Measurements from ENCODE around the gene PTPRN2.

Gene PTPRN2

DNA sequence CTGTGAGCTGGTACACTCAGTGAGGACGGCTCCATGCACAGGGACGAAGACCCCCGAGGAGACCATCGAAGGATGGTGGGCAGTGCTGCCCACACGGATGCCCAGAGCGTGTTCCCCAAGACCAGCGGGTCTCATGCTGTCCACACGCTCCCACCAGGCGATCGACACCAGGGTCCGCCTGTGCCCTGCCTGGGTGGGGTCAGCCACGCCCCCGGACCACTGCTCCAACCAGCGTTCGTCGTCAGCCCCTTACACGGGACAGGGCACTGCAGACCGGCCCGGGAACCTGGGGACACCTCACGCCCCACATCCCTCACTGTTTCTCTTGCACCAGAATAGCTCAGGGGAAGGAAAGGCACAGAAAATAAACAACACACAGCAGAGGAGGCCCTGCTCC is 1027.4 kb downstream of the PTPRN2 start:
- TF ChIP-seq, protein P1, sequence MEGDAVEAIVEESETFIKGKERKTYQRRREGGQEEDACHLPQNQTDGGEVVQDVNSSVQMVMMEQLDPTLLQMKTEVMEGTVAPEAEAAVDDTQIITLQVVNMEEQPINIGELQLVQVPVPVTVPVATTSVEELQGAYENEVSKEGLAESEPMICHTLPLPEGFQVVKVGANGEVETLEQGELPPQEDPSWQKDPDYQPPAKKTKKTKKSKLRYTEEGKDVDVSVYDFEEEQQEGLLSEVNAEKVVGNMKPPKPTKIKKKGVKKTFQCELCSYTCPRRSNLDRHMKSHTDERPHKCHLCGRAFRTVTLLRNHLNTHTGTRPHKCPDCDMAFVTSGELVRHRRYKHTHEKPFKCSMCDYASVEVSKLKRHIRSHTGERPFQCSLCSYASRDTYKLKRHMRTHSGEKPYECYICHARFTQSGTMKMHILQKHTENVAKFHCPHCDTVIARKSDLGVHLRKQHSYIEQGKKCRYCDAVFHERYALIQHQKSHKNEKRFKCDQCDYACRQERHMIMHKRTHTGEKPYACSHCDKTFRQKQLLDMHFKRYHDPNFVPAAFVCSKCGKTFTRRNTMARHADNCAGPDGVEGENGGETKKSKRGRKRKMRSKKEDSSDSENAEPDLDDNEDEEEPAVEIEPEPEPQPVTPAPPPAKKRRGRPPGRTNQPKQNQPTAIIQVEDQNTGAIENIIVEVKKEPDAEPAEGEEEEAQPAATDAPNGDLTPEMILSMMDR (IDR thresholded peaks at IDR 0.05; ENCODE audit: low read depth, low read length, missing control alignments), result no peak
- H3K4me3 ChIP-seq (ENCODE audit: low read depth, low read length), result no peak overlapping the region
- no peak for DNase-seq (ENCODE audit: low read depth)

- TF ChIP-seq, protein P1 (IDR thresholded peaks at IDR 0.05; ENCODE audit: low read depth, low read length, missing control alignments), result no peak
- no peak for DNase-seq (ENCODE audit: low read depth)
- no peak overlapping the region for H3K4me3 ChIP-seq (ENCODE audit: low read depth, low read length)
These were observed 1027.9 kb downstream of the PTPRN2 start for GRCh38 chr7:157559596-157560257.

GRCh38 chr7:157558875-157559595 is 1028.6 kb downstream of the PTPRN2 start:
- H3K4me3 ChIP-seq (ENCODE audit: low read depth, low read length), result no peak overlapping the region
- DNase-seq (ENCODE audit: low read depth), result no peak
- TF ChIP-seq, protein P1 (IDR thresholded peaks at IDR 0.05; ENCODE audit: low read depth, low read length, missing control alignments), result no peak

- TF ChIP-seq, protein P1 (IDR thresholded peaks at IDR 0.05; ENCODE audit: low read depth, low read length, missing control alignments), result no peak
- no peak overlapping the region for H3K4me3 ChIP-seq (ENCODE audit: low read depth, low read length)
- DNase-seq (ENCODE audit: low read depth), result no peak
These were observed 1029.1 kb downstream of the PTPRN2 start for GRCh38 chr7:157558516-157558874.

- TF ChIP-seq, protein P1 (IDR thresholded peaks at IDR 0.05; ENCODE audit: low read depth, low read length, missing control alignments), result no peak
- H3K4me3 ChIP-seq (ENCODE audit: low read depth, low read length), result no peak overlapping the region
These were observed 1029.6 kb downstream of the PTPRN2 start for GRCh38 chr7:157558061-157558460.

DNA sequence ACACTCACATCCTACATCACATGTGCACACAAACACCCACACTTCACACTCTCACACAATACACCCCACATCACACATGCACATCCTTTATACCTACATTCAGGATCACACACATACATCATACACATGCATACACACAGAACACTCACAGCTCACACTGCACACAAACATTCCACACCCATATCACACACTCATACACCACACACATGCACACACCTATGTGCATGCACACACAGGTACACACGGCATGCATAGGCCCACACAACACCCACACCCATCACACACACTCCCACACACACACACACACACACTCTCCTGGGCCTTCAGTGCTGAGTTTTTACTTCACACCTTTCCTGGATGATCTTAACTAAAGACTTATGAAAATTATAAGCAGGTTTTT is 1030.4 kb downstream of the PTPRN2 start:
- DNase-seq (ENCODE audit: low read depth), result no peak
- no peak overlapping the region for H3K4me3 ChIP-seq (ENCODE audit: low read depth, low read length)
- TF ChIP-seq, protein P1 (IDR thresholded peaks at IDR 0.05; ENCODE audit: low read depth, low read length, missing control alignments), result no peak

More at GRCh38 chr7:157558061-157558460, 1029.6 kb downstream of the PTPRN2 start:
- DNase-seq (ENCODE audit: low read depth), result no peak

DNA sequence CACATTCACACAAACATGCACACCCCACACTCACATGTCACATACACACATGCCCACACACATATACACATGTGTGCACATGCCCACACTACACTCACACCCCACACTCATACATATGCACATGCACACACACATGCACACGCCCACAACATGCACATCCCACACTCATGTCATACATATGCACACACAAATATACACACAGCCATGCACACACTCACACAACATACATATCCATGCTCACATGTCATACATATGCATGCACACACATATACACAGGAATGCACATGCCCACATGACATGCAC is 1031.0 kb downstream of the PTPRN2 start:
- DNase-seq (ENCODE audit: low read depth), result no peak
- TF ChIP-seq, protein P1 (IDR thresholded peaks at IDR 0.05; ENCODE audit: low read depth, low read length, missing control alignments), result no peak
- H3K4me3 ChIP-seq (ENCODE audit: low read depth, low read length), result no peak overlapping the region
